GM12891 (cell line): ENCODE data around the gene CLNK.

Source experiments
- PAX5 ChIP-seq: IDR thresholded peaks from 2 replicates; pipeline ENCODE4 v1.6.1; 2011; ENCODE audit warnings: low read length, moderate library complexity, mild to moderate bottlenecking; ENCODE audit not compliant: insufficient read depth, severe bottlenecking
- POLR2A ChIP-seq: IDR thresholded peaks from 2 replicates; pipeline ENCODE4 v1.6.1; 2011; ENCODE audit warnings: low read depth, low read length, control low read depth
- POLR2AphosphoS5 ChIP-seq: IDR thresholded peaks from 2 replicates; pipeline ENCODE4 v1.6.1; 2011; ENCODE audit warnings: low read depth, low read length, control low read depth

GRCh38 chr4:10535912-10536311 is 148.7 kb downstream of the CLNK start:
- TF ChIP-seq POLR2A (no peak), POLR2AphosphoS5 (no peak), PAX5 (no peak)
